ENCODE data around the gene SULT1A4. TPM values are rescaled to one million over a fixed set of nuclear protein-coding genes. Genes with fewer than 3 reads are reported as not detected.
"Not testable (repeated sequence)": the region's sequence is repeated elsewhere in the genome, so short reads cannot be mapped to it uniquely, and the experiment has no call there.

The SULT1A4 gene
- polyA plus RNA-seq (2013, experiment 1 of 4): 4.7 TPM
- polyA plus RNA-seq (2013, experiment 2 of 4): 6.0 TPM
- 2.7 TPM for polyA plus RNA-seq (2013, experiment 3 of 4)
- 4.4 TPM for polyA plus RNA-seq (2013, experiment 4 of 4)

GRCh38 chr16:29459706-29460646 is at the start of gene SULT1A4:
Gene SULT1A4 (plus strand): TSS chr16:29459913. CDS start chr16:29461386, 1,473 bp downstream.
- H3K27ac ChIP-seq (ENCODE audit: insufficient read depth, low read depth, low read length, poor library complexity, severe bottlenecking); H3K4me1 ChIP-seq (ENCODE audit: control insufficient read depth, insufficient read depth, low read length); H3K27me3 ChIP-seq (ENCODE audit: control insufficient read depth, insufficient read depth, low read length, poor library complexity, severe bottlenecking); H3K36me3 ChIP-seq (ENCODE audit: control insufficient read depth, insufficient read depth, low read length); H3K9me3 ChIP-seq (ENCODE audit: control insufficient read depth, low read length); H3K4me3 ChIP-seq (ENCODE audit: insufficient read depth, low read depth, low read length): not testable (repeated sequence)
- WGBS, 2 experiments: no CpG with 5 or more reads among the region's 13 CpGs

- H3K4me1 ChIP-seq (ENCODE audit: control insufficient read depth, insufficient read depth, low read length); H3K27ac ChIP-seq (ENCODE audit: insufficient read depth, low read depth, low read length, poor library complexity, severe bottlenecking); H3K27me3 ChIP-seq (ENCODE audit: control insufficient read depth, insufficient read depth, low read length, poor library complexity, severe bottlenecking); H3K4me3 ChIP-seq (ENCODE audit: insufficient read depth, low read depth, low read length); H3K9me3 ChIP-seq (ENCODE audit: control insufficient read depth, low read length); H3K36me3 ChIP-seq (ENCODE audit: control insufficient read depth, insufficient read depth, low read length): not testable (repeated sequence)
- 95 to 100% methylated on average over 2 of the region's 2 CpGs for WGBS, 2 experiments
These were observed 36.1 kb upstream of the SULT1A4 start for GRCh38 chr16:29423587-29423986.

GRCh38 chr16:29425390-29425789 is 34.3 kb upstream of the SULT1A4 start:
- not testable (repeated sequence) for H3K27ac ChIP-seq (ENCODE audit: insufficient read depth, low read depth, low read length, poor library complexity, severe bottlenecking); H3K27me3 ChIP-seq (ENCODE audit: control insufficient read depth, insufficient read depth, low read length, poor library complexity, severe bottlenecking); H3K36me3 ChIP-seq (ENCODE audit: control insufficient read depth, insufficient read depth, low read length); H3K4me3 ChIP-seq (ENCODE audit: insufficient read depth, low read depth, low read length); H3K4me1 ChIP-seq (ENCODE audit: control insufficient read depth, insufficient read depth, low read length); H3K9me3 ChIP-seq (ENCODE audit: control insufficient read depth, low read length)
- 95% methylated on average over 3 of the region's 3 CpGs; no CpG with 5 or more reads in 1 of the 2 experiments for WGBS, 2 experiments

GRCh38 chr16:29453754-29454153 is 6.0 kb upstream of the SULT1A4 start:
- WGBS, 2 experiments: no CpG with 5 or more reads among the region's 21 CpGs
- not testable (repeated sequence) for H3K9me3 ChIP-seq (ENCODE audit: control insufficient read depth, low read length); H3K4me3 ChIP-seq (ENCODE audit: insufficient read depth, low read depth, low read length); H3K27me3 ChIP-seq (ENCODE audit: control insufficient read depth, insufficient read depth, low read length, poor library complexity, severe bottlenecking); H3K27ac ChIP-seq (ENCODE audit: insufficient read depth, low read depth, low read length, poor library complexity, severe bottlenecking); H3K36me3 ChIP-seq (ENCODE audit: control insufficient read depth, insufficient read depth, low read length); H3K4me1 ChIP-seq (ENCODE audit: control insufficient read depth, insufficient read depth, low read length)

- not testable (repeated sequence) for H3K4me3 ChIP-seq (ENCODE audit: insufficient read depth, low read depth, low read length); H3K4me1 ChIP-seq (ENCODE audit: control insufficient read depth, insufficient read depth, low read length); H3K27ac ChIP-seq (ENCODE audit: insufficient read depth, low read depth, low read length, poor library complexity, severe bottlenecking); H3K36me3 ChIP-seq (ENCODE audit: control insufficient read depth, insufficient read depth, low read length); H3K27me3 ChIP-seq (ENCODE audit: control insufficient read depth, insufficient read depth, low read length, poor library complexity, severe bottlenecking); H3K9me3 ChIP-seq (ENCODE audit: control insufficient read depth, low read length)
- WGBS, 2 experiments: no CpG with 5 or more reads among the region's 33 CpGs
These were observed 5.4 kb upstream of the SULT1A4 start, which contains the start of the genes BOLA2 and SLX1B for GRCh38 chr16:29454269-29454668. Gene BOLA2 (minus strand): TSS chr16:29454351. CDS start chr16:29454253, 98 bp downstream. Gene SLX1B (plus strand): TSS chr16:29454533.

- not testable (repeated sequence) for H3K4me1 ChIP-seq (ENCODE audit: control insufficient read depth, insufficient read depth, low read length)
These were observed 4.9 kb upstream of the SULT1A4 start for GRCh38 chr16:29454828-29455227.

GRCh38 chr16:29457660-29458059 is 2.1 kb upstream of the SULT1A4 start:
- H3K27me3 ChIP-seq (ENCODE audit: control insufficient read depth, insufficient read depth, low read length, poor library complexity, severe bottlenecking); H3K4me3 ChIP-seq (ENCODE audit: insufficient read depth, low read depth, low read length); H3K36me3 ChIP-seq (ENCODE audit: control insufficient read depth, insufficient read depth, low read length); H3K4me1 ChIP-seq (ENCODE audit: control insufficient read depth, insufficient read depth, low read length); H3K9me3 ChIP-seq (ENCODE audit: control insufficient read depth, low read length); H3K27ac ChIP-seq (ENCODE audit: insufficient read depth, low read depth, low read length, poor library complexity, severe bottlenecking): not testable (repeated sequence)
- WGBS, 2 experiments: 94 to 100% methylated on average over 1 of the region's 2 CpGs

More at GRCh38 chr16:29454828-29455227, 4.9 kb upstream of the SULT1A4 start:
- no CpG with 5 or more reads among the region's 29 CpGs for WGBS, 2 experiments
- not testable (repeated sequence) for H3K36me3 ChIP-seq (ENCODE audit: control insufficient read depth, insufficient read depth, low read length); H3K27ac ChIP-seq (ENCODE audit: insufficient read depth, low read depth, low read length, poor library complexity, severe bottlenecking); H3K27me3 ChIP-seq (ENCODE audit: control insufficient read depth, insufficient read depth, low read length, poor library complexity, severe bottlenecking); H3K4me3 ChIP-seq (ENCODE audit: insufficient read depth, low read depth, low read length); H3K9me3 ChIP-seq (ENCODE audit: control insufficient read depth, low read length)

- H3K27ac ChIP-seq (ENCODE audit: insufficient read depth, low read depth, low read length, poor library complexity, severe bottlenecking); H3K36me3 ChIP-seq (ENCODE audit: control insufficient read depth, insufficient read depth, low read length); H3K4me1 ChIP-seq (ENCODE audit: control insufficient read depth, insufficient read depth, low read length); H3K27me3 ChIP-seq (ENCODE audit: control insufficient read depth, insufficient read depth, low read length, poor library complexity, severe bottlenecking); H3K9me3 ChIP-seq (ENCODE audit: control insufficient read depth, low read length); H3K4me3 ChIP-seq (ENCODE audit: insufficient read depth, low read depth, low read length): not testable (repeated sequence)
- WGBS, 2 experiments: no CpG with 5 or more reads among the region's 9 CpGs
These were observed 926 bp downstream of the SULT1A4 start for GRCh38 chr16:29460647-29461030.

GRCh38 chr16:29465985-29466824 is 6.5 kb downstream of the SULT1A4 start:
- H3K27ac ChIP-seq (ENCODE audit: insufficient read depth, low read depth, low read length, poor library complexity, severe bottlenecking); H3K36me3 ChIP-seq (ENCODE audit: control insufficient read depth, insufficient read depth, low read length); H3K9me3 ChIP-seq (ENCODE audit: control insufficient read depth, low read length); H3K27me3 ChIP-seq (ENCODE audit: control insufficient read depth, insufficient read depth, low read length, poor library complexity, severe bottlenecking); H3K4me3 ChIP-seq (ENCODE audit: insufficient read depth, low read depth, low read length); H3K4me1 ChIP-seq (ENCODE audit: control insufficient read depth, insufficient read depth, low read length): not testable (repeated sequence)
- WGBS, 2 experiments: no CpG with 5 or more reads among the region's 57 CpGs

GRCh38 chr16:29466904-29467303 is 7.2 kb downstream of the SULT1A4 start:
- H3K27me3 ChIP-seq (ENCODE audit: control insufficient read depth, insufficient read depth, low read length, poor library complexity, severe bottlenecking); H3K36me3 ChIP-seq (ENCODE audit: control insufficient read depth, insufficient read depth, low read length); H3K4me1 ChIP-seq (ENCODE audit: control insufficient read depth, insufficient read depth, low read length); H3K9me3 ChIP-seq (ENCODE audit: control insufficient read depth, low read length); H3K27ac ChIP-seq (ENCODE audit: insufficient read depth, low read depth, low read length, poor library complexity, severe bottlenecking); H3K4me3 ChIP-seq (ENCODE audit: insufficient read depth, low read depth, low read length): not testable (repeated sequence)
- no CpG with 5 or more reads among the region's 33 CpGs for WGBS, 2 experiments
